Epithelial cell of esophagus (primary cell): Measurements from ENCODE around the gene ORAI2.
"Not testable (repeated sequence)": the region's sequence is repeated elsewhere in the genome, so short reads cannot be mapped to it uniquely, and the experiment has no call there.

ENCODE experiments used
- DNase-seq: peaks from one replicate; pipeline ENCODE4 v3.0.0; 2010; ENCODE audit warnings: low read depth
- H3K4me3 ChIP-seq: 2 replicates; pipeline ENCODE4 v1.5.1; 2011; ENCODE audit warnings: mild to moderate bottlenecking, low read length, control low read depth
- TF ChIP-seq, protein P1 (sequence below): IDR thresholded peaks from 2 replicates; pipeline ENCODE4 v1.5.1; 2011; ENCODE audit warnings: low read depth, mild to moderate bottlenecking, low read length, control low read depth, inconsistent platforms; ENCODE audit not compliant: insufficient read depth; ENCODE audit errors: missing control alignments

ORAI2 gene

DNA sequence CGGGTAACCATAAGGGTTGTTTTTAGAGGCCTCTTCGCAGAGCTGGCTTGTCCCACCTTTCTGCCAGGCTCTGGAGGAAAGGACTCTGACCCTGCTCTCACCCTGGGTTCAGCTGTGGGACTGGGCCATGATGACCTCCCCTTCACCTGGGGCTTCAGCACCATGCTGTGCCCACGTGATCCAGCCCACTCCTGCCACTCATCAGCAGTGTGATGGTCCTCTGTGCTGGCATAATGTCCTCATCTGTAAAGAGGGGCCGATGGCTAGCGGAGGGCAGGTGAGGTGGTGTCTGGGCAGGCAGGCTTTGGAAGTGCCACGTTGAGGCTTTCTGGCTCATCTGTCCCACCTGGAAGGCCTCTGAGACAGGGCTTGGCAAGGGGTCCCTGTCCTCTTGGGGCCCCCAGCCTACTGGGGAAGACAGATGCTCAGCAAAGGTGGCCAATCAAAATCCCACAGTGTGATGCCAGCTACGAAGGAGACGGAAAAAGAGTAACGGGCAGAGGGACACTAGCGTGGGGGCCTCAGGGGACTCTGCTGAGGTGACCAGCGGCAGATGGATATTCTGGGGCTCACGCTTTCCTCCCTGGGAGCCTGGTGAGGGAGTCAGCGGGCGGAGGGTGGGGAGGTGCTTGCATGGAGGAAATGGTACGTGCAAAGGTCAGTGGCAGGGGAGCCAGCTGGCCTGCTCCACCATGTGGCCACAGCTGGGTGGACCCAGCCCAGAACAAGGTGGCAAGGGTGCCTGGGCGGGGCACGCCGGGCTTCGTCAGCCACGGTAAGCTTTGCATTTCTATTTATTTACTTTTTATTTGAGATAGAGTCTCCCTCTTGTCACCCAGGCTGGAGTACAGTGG is 36.8 kb downstream of the ORAI2 start:
- TF ChIP-seq, protein P1, sequence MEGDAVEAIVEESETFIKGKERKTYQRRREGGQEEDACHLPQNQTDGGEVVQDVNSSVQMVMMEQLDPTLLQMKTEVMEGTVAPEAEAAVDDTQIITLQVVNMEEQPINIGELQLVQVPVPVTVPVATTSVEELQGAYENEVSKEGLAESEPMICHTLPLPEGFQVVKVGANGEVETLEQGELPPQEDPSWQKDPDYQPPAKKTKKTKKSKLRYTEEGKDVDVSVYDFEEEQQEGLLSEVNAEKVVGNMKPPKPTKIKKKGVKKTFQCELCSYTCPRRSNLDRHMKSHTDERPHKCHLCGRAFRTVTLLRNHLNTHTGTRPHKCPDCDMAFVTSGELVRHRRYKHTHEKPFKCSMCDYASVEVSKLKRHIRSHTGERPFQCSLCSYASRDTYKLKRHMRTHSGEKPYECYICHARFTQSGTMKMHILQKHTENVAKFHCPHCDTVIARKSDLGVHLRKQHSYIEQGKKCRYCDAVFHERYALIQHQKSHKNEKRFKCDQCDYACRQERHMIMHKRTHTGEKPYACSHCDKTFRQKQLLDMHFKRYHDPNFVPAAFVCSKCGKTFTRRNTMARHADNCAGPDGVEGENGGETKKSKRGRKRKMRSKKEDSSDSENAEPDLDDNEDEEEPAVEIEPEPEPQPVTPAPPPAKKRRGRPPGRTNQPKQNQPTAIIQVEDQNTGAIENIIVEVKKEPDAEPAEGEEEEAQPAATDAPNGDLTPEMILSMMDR = no peak
- no peak for DNase-seq
- H3K4me3 ChIP-seq = no peak overlapping the region

DNA sequence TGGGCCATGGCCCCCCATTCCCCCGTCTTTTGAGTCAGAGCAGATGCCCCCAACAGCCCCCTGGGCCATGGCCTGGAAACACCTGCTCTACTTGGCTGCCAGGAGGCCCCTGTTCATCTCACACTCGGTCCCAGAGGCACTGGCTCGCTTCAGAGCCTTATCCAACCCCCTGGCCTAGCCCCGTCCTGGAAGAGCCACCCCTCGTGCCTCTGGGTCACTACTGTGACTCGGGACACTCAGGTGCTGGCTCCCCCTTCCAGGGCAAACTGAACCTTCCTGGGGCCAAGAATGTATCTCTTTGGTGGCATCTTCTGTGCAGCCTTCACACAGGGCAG is 38.4 kb downstream of the ORAI2 start:
- TF ChIP-seq, protein P1 = no peak
- no peak overlapping the region for H3K4me3 ChIP-seq
- no peak for DNase-seq

DNA sequence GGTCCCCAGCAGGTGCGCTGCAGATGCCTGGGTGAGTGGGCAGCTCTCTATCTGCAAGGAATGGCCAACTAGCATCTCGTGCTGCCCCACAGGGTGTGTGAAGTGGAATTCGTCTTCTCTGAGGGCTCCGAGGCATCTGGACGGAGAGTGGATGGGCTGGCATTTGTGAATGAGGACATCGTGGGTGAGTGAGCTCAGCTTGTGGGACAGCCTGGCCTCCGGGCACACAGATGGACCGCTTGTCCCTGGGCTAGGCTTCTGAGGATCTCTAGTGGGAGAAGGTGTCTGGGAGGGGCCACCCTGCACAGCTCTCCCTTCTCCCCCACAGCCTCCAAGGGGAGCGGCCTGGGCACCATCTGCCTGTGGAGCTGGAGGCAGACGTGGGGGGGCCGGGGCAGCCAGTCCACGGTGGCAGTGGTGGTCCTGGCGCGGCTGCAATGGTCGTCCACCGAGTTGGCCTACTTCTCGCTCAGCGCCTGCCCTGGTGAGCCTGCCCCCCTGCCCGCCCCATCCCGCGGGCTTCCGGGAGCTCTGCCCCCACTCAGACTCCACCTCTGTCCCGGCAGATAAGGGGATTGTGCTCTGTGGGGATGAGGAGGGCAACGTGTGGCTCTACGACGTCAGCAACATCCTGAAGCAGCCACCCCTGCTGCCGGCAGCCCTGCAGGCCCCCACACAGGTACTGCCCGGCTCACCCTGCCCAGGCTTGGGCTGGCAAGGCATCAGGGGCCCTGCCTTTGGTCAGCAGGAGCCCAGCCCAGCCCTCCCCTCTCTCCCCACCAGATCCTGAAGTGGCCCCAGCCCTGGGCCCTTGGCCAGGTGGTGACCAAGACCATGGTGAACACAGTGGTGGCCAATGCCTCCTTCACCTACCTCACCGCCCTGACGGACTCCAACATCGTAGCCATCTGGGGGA is 39.0 kb downstream of the ORAI2 start:
- TF ChIP-seq, protein P1 = no peak
- DNase-seq = no peak
- H3K4me3 ChIP-seq = no peak overlapping the region

DNA sequence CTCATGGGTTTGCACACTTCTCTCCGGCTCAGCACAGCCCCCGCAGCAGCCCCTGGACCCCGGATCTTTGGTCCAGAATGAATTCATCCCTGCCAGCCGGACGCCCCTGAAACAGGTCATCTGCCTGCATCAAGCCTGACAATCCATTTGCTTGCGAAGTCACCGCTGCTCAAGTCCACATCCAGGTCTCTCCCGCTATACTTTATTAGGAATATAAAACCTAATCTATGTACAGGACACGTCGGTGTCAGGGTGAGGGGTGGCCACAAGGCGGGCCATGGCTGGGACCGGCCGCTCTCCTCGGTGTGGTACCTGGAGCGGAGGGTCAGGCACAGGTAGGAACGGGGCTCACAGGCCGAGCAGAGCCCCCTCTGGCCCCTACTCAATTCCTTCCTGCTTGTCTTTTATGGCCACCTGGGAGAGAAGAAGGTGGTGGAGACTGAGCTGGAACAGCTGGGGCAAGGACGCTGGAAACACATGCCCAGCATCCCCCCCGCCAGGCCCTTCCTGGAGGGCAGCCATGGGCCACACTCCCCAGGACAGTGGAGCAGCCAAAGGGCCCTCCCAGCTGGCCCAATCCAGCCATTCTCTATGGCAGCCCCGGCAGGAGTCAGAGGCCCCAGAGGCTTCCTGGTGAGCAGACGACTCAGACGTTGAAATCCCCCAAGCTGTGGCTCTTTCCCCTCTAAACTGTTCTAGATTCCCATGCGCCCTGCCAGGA is 40.1 kb downstream of the ORAI2 start:
- TF ChIP-seq, protein P1 = no peak
- DNase-seq = no peak
- no peak overlapping the region for H3K4me3 ChIP-seq

DNA sequence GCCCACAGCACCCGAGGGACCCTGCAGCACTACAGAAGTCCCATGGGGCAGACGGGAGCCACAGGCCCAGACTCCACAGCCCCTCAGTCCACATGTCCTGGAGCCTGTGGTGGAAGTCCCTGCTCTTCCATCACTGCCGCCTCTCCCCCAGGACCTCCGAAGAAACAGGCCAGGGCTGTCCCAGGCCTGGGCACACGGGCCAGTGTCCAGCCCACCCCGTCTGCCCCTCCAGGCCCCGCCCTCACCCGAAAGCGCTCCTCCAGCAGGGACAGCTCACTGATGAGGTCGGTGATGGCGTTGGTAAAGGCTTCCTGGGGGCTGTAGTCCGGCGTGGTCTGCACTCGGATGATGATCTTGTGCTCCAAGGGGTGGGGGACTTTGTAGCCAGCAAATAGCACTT is 40.7 kb downstream of the ORAI2 start:
- not testable (repeated sequence) for DNase-seq, H3K4me3 ChIP-seq

DNA sequence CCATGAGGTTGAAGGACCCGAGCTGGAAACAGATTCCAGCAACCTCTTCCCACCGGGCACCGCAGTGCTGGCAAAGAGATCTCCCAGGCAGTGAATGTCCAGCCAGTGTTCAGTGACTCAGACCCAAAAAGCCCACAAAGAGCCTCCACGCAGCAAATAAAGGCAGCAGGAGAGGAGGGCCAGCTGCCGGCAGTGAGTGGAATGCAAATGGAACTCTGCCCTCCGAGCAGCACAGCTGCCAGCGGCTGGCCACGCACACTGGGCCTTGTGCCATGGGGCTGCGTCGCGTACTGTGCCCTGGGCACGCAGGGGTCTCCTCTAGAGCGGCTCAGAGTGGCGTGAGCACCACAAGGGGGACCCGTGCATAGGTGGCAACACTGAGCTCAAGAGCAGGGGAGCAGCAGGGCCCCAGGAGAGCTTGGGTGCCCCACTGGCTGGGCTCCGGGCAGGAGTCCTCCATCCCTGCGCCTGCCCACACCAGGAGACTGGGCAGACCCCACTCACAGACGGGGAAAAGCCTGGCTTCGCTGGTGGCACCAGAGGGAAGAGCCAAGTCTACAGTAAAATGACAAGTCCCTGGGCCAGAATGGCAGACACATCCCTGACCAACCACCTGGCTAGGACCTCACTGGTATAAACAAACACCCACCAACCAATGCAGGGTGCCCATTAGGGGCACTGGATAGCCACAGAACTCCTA is 41.5 kb downstream of the ORAI2 start:
- not testable (repeated sequence) for H3K4me3 ChIP-seq, DNase-seq

DNA sequence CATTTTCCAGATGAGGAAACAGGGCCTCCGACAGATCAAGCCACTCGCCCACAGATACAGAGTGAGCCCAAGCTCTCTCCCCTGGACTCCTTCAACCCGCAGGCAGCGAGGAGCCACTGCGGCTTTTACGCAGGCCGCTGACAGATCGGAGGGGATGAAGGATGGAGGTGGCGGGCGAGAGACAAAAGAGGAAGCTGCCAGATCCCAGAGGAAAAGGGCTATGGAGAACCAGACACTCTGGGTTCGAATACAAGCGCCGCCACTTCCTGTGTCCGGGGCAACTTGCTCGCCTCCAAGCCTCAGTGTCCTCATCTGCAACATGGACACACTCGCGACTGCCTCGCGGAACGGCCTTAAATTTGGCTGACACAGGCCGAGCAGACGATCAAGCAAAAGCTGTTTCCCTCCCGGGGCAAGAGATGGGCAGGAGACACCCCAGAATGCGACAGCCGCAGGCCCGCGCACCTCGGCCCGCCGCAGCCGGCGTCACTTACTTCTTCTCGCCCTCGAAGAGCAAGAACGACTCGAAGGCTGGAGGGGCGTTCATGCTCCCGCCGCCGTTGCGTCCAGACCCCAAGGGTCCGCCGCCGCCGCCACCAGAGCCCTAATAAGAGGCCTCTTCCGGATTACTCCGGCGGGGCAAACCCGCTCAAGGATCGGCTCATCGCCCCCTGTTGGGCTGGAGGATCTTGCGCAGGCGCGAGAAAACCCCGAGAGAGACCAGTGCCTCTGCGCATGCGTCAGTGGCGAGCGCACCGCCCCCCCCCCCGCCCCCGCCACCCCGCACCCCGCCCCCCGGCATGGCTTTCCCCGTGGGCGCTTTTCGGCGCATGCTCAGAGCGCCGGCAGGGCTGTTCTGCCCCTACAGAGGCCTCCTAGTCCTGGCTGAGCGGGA is 45.2 kb downstream of the ORAI2 start, which contains the start of gene POLR2J:
Gene POLR2J, minus strand, starts transcription at position 609 of the 895 bp plus-strand sequence. Its CDS starts 62 bp downstream, at position 547.
- peak within 1 kb of the TSS; percentile 34 for H3K4me3 ChIP-seq
- peak; percentile 74 for DNase-seq
- TF ChIP-seq, protein P1 = peak; percentile 27

DNA sequence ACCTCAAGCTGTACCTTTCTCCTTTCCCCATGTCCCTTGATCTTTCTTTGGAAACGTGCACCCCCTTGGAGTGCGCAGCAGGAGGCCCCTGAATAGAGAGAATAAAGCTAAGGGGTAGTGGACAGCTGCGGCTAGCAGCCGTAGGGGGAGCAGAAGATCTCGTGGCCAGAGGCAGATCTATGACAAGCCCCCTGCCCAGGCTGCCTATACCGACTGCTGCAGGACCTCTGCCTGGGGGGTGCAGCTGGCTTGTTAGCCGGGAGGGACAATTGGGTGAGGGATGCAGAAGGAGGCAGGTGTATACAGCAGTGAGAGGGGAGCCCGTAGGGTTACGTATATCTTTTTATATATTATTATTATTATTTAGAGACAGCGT is 45.8 kb downstream of the ORAI2 start:
- not testable (repeated sequence) for H3K4me3 ChIP-seq, DNase-seq
